Erythroblast (primary cell): ENCODE results near the gene DNAJB13.

Experiments used
- GATA1 ChIP-seq: IDR thresholded peaks from 2 replicates; pipeline ENCODE4 v1.6.1; 2011; ENCODE audit warnings: low read depth, mild to moderate bottlenecking, control low read depth, low read length, moderate library complexity
- POLR2A ChIP-seq: IDR thresholded peaks from 2 replicates; pipeline ENCODE4 v1.6.1; 2011; ENCODE audit warnings: mild to moderate bottlenecking, low read length

- no peak for TF ChIP-seq POLR2A
- no peak for TF ChIP-seq GATA1
These were observed 29.6 kb upstream of the DNAJB13 start for GRCh38 chr11:73921180-73921579.
